ENCODE data around the gene TPRG1L. TPM values are rescaled to one million over a fixed set of nuclear protein-coding genes. Genes with fewer than 3 reads are reported as not detected.

The TPRG1L gene
- total RNA-seq, 2 experiments from 2014 or later: 15.9 to 17.3 TPM

GRCh38 chr1:3653286-3653618 lies 28.4 kb downstream of the TPRG1L start:
- ChIA-PET POLR2A (no interaction called here), CTCF (no interaction called here)
- Mint-ChIP-seq H3K36me3 (ENCODE audit: low read depth) (peaks cover under 1% of the 10 kb centered on the region), H3K4me1 (peaks cover 37% of the 10 kb centered on the region), H3K27ac (no peak overlapping the region), H3K9me3 (no peaks in the 10 kb centered on the region), H3K4me3 (peak overlapping the region; percentile 47), H3K27me3 (peaks cover 53% of the 10 kb centered on the region)
- DNase-seq: no peak

DNA sequence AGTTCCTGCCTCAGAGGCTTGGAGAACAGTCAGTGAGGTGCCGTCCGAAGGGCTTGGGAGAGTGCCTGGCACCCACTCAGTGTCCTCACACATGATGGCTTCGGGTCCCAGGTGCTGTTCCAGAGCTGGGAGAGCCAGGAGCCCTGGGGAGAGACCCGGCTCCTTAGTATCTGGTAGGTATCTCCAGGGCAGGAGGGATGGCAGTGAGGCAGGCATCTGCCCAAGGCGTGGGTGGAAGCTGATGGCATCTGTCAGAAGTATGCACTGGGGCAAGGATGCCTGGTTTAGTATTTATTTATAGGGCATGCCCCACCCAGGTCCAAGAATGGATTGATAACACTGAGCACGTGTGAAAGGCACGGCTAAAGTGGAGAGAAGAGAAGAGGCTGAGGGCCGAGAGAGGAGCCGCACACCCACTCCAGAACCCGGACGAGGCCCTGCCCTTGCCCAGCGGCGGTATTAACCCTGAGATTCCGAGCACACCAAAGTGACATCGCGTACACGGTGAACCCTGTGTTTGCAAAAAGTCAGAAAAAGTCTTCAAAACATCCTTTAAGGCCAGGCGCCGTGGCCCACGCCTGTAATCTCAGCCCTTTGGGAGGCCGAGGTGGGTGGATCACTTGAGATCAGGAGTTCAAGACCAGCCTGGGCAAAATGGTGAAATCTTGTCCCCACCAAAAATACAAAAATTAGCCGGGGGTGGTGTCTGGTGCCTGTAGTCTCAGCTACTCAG lies 29.9 kb downstream of the TPRG1L start:
- ChIA-PET CTCF (interaction anchor here (1.2 kb wide), 1 partner anchor 36 kb away, joined by 3 read pairs; no protein-coding TSS in a partner anchor), POLR2A (no interaction called here)
- H3K27ac Mint-ChIP-seq: no peak overlapping the region
- peaks cover 28% of the 10 kb centered on the region for H3K4me1 Mint-ChIP-seq
- no peak overlapping the region for H3K4me3 Mint-ChIP-seq
- H3K9me3 Mint-ChIP-seq: no peaks in the 10 kb centered on the region
- no peaks in the 10 kb centered on the region for H3K36me3 Mint-ChIP-seq (ENCODE audit: low read depth)
- peaks cover 62% of the 10 kb centered on the region for H3K27me3 Mint-ChIP-seq
- no peak for DNase-seq

DNA sequence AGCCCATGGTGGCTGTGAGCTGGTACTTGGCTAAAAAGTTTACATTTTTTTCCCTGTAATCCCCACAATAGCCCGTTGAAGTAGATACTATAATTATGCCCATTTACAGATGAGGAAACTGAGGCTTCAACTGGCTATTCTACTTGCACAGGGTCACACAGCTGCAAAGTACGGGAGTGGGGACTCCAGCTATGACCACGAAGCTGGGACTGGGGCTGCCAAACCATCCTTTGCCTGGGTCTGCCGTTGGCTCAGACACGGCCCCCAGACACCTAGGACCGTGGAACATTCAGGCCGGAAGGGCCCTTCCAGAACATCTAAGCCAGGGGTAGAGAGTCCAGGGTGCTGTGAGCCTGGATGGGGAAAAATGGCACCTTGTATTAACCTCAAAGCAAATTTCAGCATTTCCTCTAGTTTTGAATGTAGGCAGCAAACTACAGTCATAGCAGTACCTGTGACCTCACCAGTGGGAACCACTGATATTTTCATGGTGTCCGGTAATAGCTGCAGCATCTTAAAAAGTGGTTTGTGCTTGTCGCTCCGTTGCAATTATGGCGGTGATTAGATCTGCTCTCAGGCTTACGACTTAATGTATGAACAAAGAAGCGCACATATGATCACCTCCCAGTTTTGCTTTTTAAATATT lies 31.8 kb downstream of the TPRG1L start:
- POLR2A ChIA-PET: no interaction called here

DNA sequence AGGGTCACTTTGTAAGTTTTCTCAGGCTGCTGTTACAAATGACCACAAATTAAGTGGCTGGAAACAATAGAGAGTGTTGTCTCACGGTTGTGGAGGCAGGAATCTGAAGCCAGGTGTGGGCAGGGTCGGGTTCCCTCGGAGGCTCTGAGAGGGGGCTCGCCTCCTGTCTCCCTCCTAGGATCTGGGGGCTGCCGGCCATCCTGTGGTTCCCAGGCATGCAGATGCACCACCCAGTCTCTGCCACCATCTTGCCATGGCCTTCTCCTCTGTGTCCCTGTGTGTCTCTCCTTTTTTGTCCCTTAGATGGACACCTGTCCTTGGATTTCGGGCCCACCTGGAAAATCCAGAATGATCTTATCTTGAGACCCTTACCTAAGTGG lies 32.3 kb downstream of the TPRG1L start:
- H3K4me1 Mint-ChIP-seq: peaks cover 28% of the 10 kb centered on the region
- H3K27me3 Mint-ChIP-seq: peaks cover 55% of the 10 kb centered on the region
- ChIA-PET CTCF (no interaction called here), POLR2A (no interaction called here)
- no peak overlapping the region for H3K4me3 Mint-ChIP-seq
- no peaks in the 10 kb centered on the region for H3K9me3 Mint-ChIP-seq
- H3K36me3 Mint-ChIP-seq (ENCODE audit: low read depth): no peaks in the 10 kb centered on the region
- H3K27ac Mint-ChIP-seq: no peak overlapping the region
- no peak for DNase-seq

More for the DNA sequence above, 31.8 kb downstream of the TPRG1L start:
- CTCF ChIA-PET: interaction anchor here (1.5 kb wide), 1 partner anchor 38 kb away, joined by 5 read pairs; no protein-coding TSS in a partner anchor
- Mint-ChIP-seq H3K27me3 (peaks cover 55% of the 10 kb centered on the region), H3K36me3 (ENCODE audit: low read depth) (no peaks in the 10 kb centered on the region), H3K9me3 (no peaks in the 10 kb centered on the region), H3K27ac (no peak overlapping the region), H3K4me3 (no peak overlapping the region), H3K4me1 (peaks cover 28% of the 10 kb centered on the region)
- peak; percentile 39 for DNase-seq

GRCh38 chr1:3657578-3658230 lies 32.9 kb downstream of the TPRG1L start:
- H3K27me3 Mint-ChIP-seq: peaks cover 55% of the 10 kb centered on the region
- CTCF ChIA-PET: no interaction called here
- POLR2A ChIA-PET: no interaction called here
- no peak for DNase-seq
- no peak overlapping the region for H3K4me3 Mint-ChIP-seq
- no peaks in the 10 kb centered on the region for H3K9me3 Mint-ChIP-seq
- peaks cover 28% of the 10 kb centered on the region for H3K4me1 Mint-ChIP-seq
- H3K36me3 Mint-ChIP-seq (ENCODE audit: low read depth): no peaks in the 10 kb centered on the region
- H3K27ac Mint-ChIP-seq: no peak overlapping the region

DNA sequence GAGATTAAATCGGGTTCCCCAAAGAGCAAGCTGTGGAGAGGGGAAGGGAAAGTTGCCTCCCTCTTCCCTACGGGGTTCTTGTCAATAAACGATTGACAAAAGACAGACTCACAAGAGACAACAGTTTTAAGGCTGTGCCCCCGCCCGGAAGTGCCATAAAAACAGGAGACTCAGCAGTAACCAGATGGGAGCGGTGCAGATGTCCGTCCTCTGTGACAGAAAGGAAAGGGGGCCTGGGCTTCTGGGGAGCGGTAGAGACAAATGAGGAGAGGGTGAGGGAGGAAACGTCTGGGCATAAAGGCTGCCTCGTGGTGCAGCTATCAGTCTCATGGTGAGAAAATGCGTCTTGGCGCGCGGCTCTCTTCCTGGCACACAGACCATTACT lies 33.4 kb downstream of the TPRG1L start:
- no peak overlapping the region for H3K27ac Mint-ChIP-seq
- CTCF ChIA-PET: no interaction called here
- DNase-seq: no peak
- H3K4me3 Mint-ChIP-seq: no peak overlapping the region
- peaks cover 53% of the 10 kb centered on the region for H3K27me3 Mint-ChIP-seq
- H3K9me3 Mint-ChIP-seq: no peaks in the 10 kb centered on the region
- no peaks in the 10 kb centered on the region for H3K36me3 Mint-ChIP-seq (ENCODE audit: low read depth)
- peaks cover 28% of the 10 kb centered on the region for H3K4me1 Mint-ChIP-seq
- POLR2A ChIA-PET: no interaction called here

- ChIA-PET CTCF (no interaction called here), POLR2A (no interaction called here)
- DNase-seq: no peak
- Mint-ChIP-seq H3K36me3 (ENCODE audit: low read depth) (no peaks in the 10 kb centered on the region), H3K4me1 (peaks cover 28% of the 10 kb centered on the region), H3K4me3 (no peak overlapping the region), H3K27ac (no peak overlapping the region), H3K9me3 (no peaks in the 10 kb centered on the region), H3K27me3 (peaks cover 44% of the 10 kb centered on the region)
These were observed 34.3 kb downstream of the TPRG1L start for GRCh38 chr1:3659093-3659492.

DNA sequence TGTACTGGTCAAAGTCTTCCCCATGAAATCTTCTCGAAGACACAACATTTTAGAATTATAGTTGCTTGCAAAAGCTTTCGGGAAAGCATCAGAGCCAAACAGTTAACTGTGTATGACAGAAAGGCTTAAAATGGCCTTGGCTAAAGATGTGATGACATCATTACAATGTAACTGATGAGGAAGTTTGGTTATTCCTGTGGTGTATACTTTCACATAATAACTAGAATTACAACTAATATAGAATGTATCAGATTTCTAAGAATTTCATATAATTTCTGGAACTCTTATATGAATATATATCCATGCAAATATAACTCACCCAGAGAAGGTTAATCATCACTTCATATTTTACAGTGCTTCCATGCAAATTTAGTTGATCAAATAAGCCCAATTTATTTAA lies 35.9 kb downstream of the TPRG1L start:
- no peak overlapping the region for H3K4me3 Mint-ChIP-seq
- peaks cover 30% of the 10 kb centered on the region for H3K27me3 Mint-ChIP-seq
- ChIA-PET CTCF (interaction anchor here (1.0 kb wide), 1 partner anchor 41 kb away, joined by 3 read pairs; no protein-coding TSS in a partner anchor), POLR2A (no interaction called here)
- no peaks in the 10 kb centered on the region for H3K9me3 Mint-ChIP-seq
- no peak overlapping the region for H3K27ac Mint-ChIP-seq
- H3K4me1 Mint-ChIP-seq: peaks cover 28% of the 10 kb centered on the region
- no peaks in the 10 kb centered on the region for H3K36me3 Mint-ChIP-seq (ENCODE audit: low read depth)
- DNase-seq: no peak

GRCh38 chr1:3661631-3662030 lies 36.8 kb downstream of the TPRG1L start:
- Mint-ChIP-seq H3K4me1 (peaks cover 22% of the 10 kb centered on the region), H3K27ac (no peak overlapping the region), H3K27me3 (peaks cover 22% of the 10 kb centered on the region), H3K36me3 (ENCODE audit: low read depth) (no peaks in the 10 kb centered on the region), H3K9me3 (no peaks in the 10 kb centered on the region), H3K4me3 (no peak overlapping the region)
- POLR2A ChIA-PET: no interaction called here
- no peak for DNase-seq
- CTCF ChIA-PET: no interaction called here

DNA sequence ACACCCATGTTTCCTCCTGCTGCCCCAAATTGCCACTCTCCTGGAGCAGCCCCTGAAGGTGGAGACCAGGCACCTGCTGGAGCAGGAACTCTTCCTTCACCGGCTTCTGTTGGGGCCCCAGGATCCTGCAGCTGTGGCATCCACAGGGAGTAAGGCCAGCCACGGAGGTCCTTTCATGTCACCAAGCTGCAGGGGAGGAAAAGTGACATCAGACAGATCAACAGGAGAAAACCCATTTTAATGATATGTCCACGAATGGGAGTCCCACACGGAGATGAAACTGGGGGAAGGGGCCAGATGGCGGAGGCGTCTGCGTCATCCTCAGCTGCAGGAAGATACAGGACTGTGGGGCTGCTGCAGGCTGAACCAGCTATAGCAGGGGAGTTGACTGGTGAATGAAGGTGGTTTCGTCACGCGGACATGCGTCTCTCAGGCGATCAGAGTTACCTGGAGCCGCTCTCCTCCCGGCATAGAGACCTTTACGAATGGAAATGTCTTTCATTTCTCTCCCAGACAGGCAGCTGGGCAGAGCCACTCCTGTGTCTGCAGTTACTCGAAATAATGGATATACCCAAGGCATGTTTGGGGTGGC lies 37.4 kb downstream of the TPRG1L start:
- H3K4me3 Mint-ChIP-seq: no peak overlapping the region
- H3K27me3 Mint-ChIP-seq: peaks cover 21% of the 10 kb centered on the region
- no peaks in the 10 kb centered on the region for H3K9me3 Mint-ChIP-seq
- H3K4me1 Mint-ChIP-seq: peaks cover 16% of the 10 kb centered on the region
- no peaks in the 10 kb centered on the region for H3K36me3 Mint-ChIP-seq (ENCODE audit: low read depth)
- DNase-seq: no peak
- H3K27ac Mint-ChIP-seq: no peak overlapping the region
- ChIA-PET POLR2A (no interaction called here), CTCF (no interaction called here)

GRCh38 chr1:3663999-3664699 lies 39.3 kb downstream of the TPRG1L start:
- no peak for DNase-seq
- CTCF ChIA-PET: interaction anchor here (2.2 kb wide), 1 partner anchor 45 kb away, joined by 6 read pairs; no protein-coding TSS in a partner anchor
- POLR2A ChIA-PET: no interaction called here
- H3K4me3 Mint-ChIP-seq: no peak overlapping the region
- no peak overlapping the region for H3K27ac Mint-ChIP-seq
- peaks cover 8% of the 10 kb centered on the region for H3K4me1 Mint-ChIP-seq
- peaks cover 17% of the 10 kb centered on the region for H3K27me3 Mint-ChIP-seq
- H3K36me3 Mint-ChIP-seq (ENCODE audit: low read depth): no peaks in the 10 kb centered on the region
- H3K9me3 Mint-ChIP-seq: no peaks in the 10 kb centered on the region

DNA sequence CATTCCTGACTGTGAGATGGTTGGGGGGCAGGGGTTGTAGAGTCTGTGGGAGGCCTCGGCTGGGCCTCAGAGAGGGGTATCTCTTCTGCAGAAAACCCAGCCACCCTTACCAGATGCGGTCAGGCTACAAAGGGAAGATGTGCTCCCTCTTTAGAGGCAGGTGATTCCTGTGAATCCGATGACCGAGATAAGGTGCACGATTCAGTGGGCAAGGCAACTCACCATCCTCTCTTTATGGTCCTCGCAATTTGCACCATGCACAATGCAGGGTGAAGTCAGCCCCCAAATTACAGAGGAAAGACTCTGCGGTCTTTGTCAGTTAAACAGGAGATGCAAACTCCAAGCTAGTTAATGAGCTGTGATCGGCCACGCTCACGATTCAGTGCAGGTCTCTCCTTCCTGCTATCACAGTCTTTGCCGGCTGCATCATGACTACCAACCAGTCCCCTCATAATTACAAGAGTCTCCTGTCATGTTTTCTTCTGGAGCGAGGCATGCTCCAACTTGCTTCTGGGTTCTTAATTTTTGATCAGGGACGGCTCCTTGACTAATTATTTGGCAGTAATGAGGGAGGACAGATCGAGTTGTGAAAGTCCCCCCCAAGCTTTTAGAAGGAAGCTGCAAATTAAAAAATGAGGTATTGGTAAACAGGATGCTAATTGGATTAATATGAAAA lies 40.0 kb downstream of the TPRG1L start:
- ChIA-PET POLR2A (no interaction called here), CTCF (interaction anchor here (2.2 kb wide), 1 partner anchor 46 kb away, joined by 6 read pairs; no protein-coding TSS in a partner anchor)
- no peak overlapping the region for H3K4me3 Mint-ChIP-seq
- DNase-seq: no peak
- no peaks in the 10 kb centered on the region for H3K9me3 Mint-ChIP-seq
- no peak overlapping the region for H3K27ac Mint-ChIP-seq
- peaks cover 8% of the 10 kb centered on the region for H3K4me1 Mint-ChIP-seq
- H3K36me3 Mint-ChIP-seq (ENCODE audit: low read depth): no peaks in the 10 kb centered on the region
- H3K27me3 Mint-ChIP-seq: peaks cover 14% of the 10 kb centered on the region

Data from activated CD4-positive, alpha-beta memory T cell treated with anti-CD3 and anti-CD28 coated beads, Interleukin-2, amount 10 ng/mL, durations not matched to agents 7 days and 5 days (primary cell).